Chondrocyte (in vitro differentiated cells): Measurements from ENCODE around the gene MLH1. TPM values are rescaled to one million over a fixed set of nuclear protein-coding genes. Genes with fewer than 3 reads are reported as not detected.

ENCODE experiments used
- DNase-seq: peaks from one replicate; pipeline ENCODE4 v3.0.0; 2021; ENCODE audit warnings: mixed read lengths, low spot score
- H3K27ac Mint-ChIP-seq: one replicate; pipeline ENCODE4 v1.8.0; 2021; ENCODE audit warnings: mild to moderate bottlenecking, moderate library complexity, mixed read lengths; ENCODE audit not compliant: unreplicated experiment
- H3K27me3 Mint-ChIP-seq: 2 replicates; pipeline ENCODE4 v1.8.0; 2021; ENCODE audit warnings: low read depth, mixed read lengths
- H3K36me3 Mint-ChIP-seq: 2 replicates; pipeline ENCODE4 v1.8.0; 2021; ENCODE audit warnings: low read depth, mixed read lengths
- H3K4me1 Mint-ChIP-seq: 2 replicates; pipeline ENCODE4 v1.8.0; 2021; ENCODE audit warnings: low read depth, mild to moderate bottlenecking, mixed read lengths
- H3K4me3 Mint-ChIP-seq: one replicate; pipeline ENCODE4 v1.8.0; 2021; ENCODE audit warnings: mild to moderate bottlenecking, moderate library complexity, mixed read lengths; ENCODE audit not compliant: unreplicated experiment
- H3K9me3 Mint-ChIP-seq: 2 replicates; pipeline ENCODE4 v1.8.0; 2021; ENCODE audit warnings: low read depth, mixed read lengths
- CTCF ChIP-seq: fragments of 200-600 bp; sonication (generic); IDR thresholded peaks from 2 replicates; pipeline ENCODE4 v1.5.0; 2021; ENCODE audit warnings: antibody characterized with exemption, mild to moderate bottlenecking, moderate library complexity
- total RNA-seq: library from RNA; stranded (reverse); gene quantifications from 3 replicates; pipeline ENCODE4 v1.2.1, GENCODE V29; 2021

Gene MLH1
- total RNA-seq, 1 donor from 2014 or later: 32.6 TPM

- Mint-ChIP-seq H3K9me3 (no peaks in the 10 kb centered on the region), H3K4me1 (peaks cover 9% of the 10 kb centered on the region), H3K36me3 (peaks cover 8% of the 10 kb centered on the region), H3K27ac (no peak overlapping the region), H3K27me3 (no peaks in the 10 kb centered on the region), H3K4me3 (no peak overlapping the region)
- no peak for DNase-seq
- TF ChIP-seq CTCF: no peak
These were observed 93.6 kb downstream of the MLH1 start for GRCh38 chr3:37086918-37087317.

GRCh38 chr3:37087870-37088269 is 94.6 kb downstream of the MLH1 start:
- Mint-ChIP-seq H3K4me1 (peaks cover 6% of the 10 kb centered on the region), H3K9me3 (no peaks in the 10 kb centered on the region), H3K36me3 (peaks cover 8% of the 10 kb centered on the region), H3K27ac (no peak overlapping the region), H3K27me3 (no peaks in the 10 kb centered on the region), H3K4me3 (no peak overlapping the region)
- no peak for TF ChIP-seq CTCF
- no peak for DNase-seq

- TF ChIP-seq CTCF: no peak
- Mint-ChIP-seq H3K27me3 (no peaks in the 10 kb centered on the region), H3K27ac (no peak overlapping the region), H3K9me3 (no peaks in the 10 kb centered on the region), H3K4me1 (peaks cover 37% of the 10 kb centered on the region), H3K36me3 (peaks cover 15% of the 10 kb centered on the region), H3K4me3 (no peak overlapping the region)
- no peak for DNase-seq
These were observed 99.2 kb downstream of the MLH1 start for GRCh38 chr3:37092484-37092883.

GRCh38 chr3:37093481-37093880 is 100.2 kb downstream of the MLH1 start:
- no peak overlapping the region for H3K27ac Mint-ChIP-seq
- TF ChIP-seq CTCF: no peak
- peaks cover 41% of the 10 kb centered on the region for H3K4me1 Mint-ChIP-seq
- DNase-seq: no peak
- H3K4me3 Mint-ChIP-seq: no peak overlapping the region
- no peaks in the 10 kb centered on the region for H3K27me3 Mint-ChIP-seq
- no peaks in the 10 kb centered on the region for H3K9me3 Mint-ChIP-seq
- H3K36me3 Mint-ChIP-seq: peaks cover 15% of the 10 kb centered on the region

- H3K36me3 Mint-ChIP-seq: peaks cover 15% of the 10 kb centered on the region
- no peak overlapping the region for H3K4me3 Mint-ChIP-seq
- no peak for DNase-seq
- no peak for TF ChIP-seq CTCF
- no peaks in the 10 kb centered on the region for H3K27me3 Mint-ChIP-seq
- no peaks in the 10 kb centered on the region for H3K9me3 Mint-ChIP-seq
- no peak overlapping the region for H3K27ac Mint-ChIP-seq
- peaks cover 44% of the 10 kb centered on the region for H3K4me1 Mint-ChIP-seq
These were observed 101.3 kb downstream of the MLH1 start for GRCh38 chr3:37094636-37095035.
